Measurements from ENCODE around the gene MAP3K1. TPM values are rescaled to one million over a fixed set of nuclear protein-coding genes. Genes with fewer than 3 reads are reported as not detected.

Gene MAP3K1
- total RNA-seq (2011; cell fraction: chromatin; rRNA removed; ENCODE audit: low replicate concordance): 6.2 and 19.0 TPM in 2 replicates
- total RNA-seq (2011; cell fraction: nucleolus; rRNA removed): 4.0 and 5.5 TPM in 2 replicates
- 8.2 and 9.7 TPM in 2 replicates for total RNA-seq (2011; cell fraction: nucleoplasm; rRNA removed)
- total RNA-seq (2014; rRNA removed): 7.0 and 8.4 TPM in 2 replicates
- 13.7 and 14.7 TPM in 2 replicates for total RNA-seq (2014; rRNA removed; fragmentation: Illumina TruSeq; extraction: Trizol)
- total RNA-seq (2015; rRNA removed; fragmentation: Illumina TruSeq; extraction: Trizol): 13.5 and 13.9 TPM in 2 replicates
- total RNA-seq (2021): 9.9 and 10.7 TPM in 2 replicates
- polyA plus RNA-seq (2011; rRNA removed): 9.7 and 11.1 TPM in 2 replicates
- polyA plus RNA-seq (2011; cell fraction: cytosol; rRNA removed): 2.5 and 5.2 TPM in 2 replicates
- polyA plus RNA-seq (2011; cell fraction: nucleus; rRNA removed): 8.4 and 11.7 TPM in 2 replicates
- polyA plus RNA-seq (2012): 5.0 TPM in 2 replicates
- polyA plus RNA-seq (2014; fragmentation: Illumina TruSeq; extraction: Trizol): 6.7 and 7.5 TPM in 2 replicates
- polyA plus RNA-seq (2014; fragmentation: Nextera tagmentation; extraction: Ambion mirVana): 1 to 10 TPM; 3.9 to 6.9 TPM
- 4.7 and 4.9 TPM in 2 replicates for polyA plus RNA-seq (2014; rRNA removed)
- 31.1 and 33.0 TPM in 2 replicates for polyA minus RNA-seq (2011; rRNA and poly(A)+ RNA removed)
- 9.0 and 11.6 TPM in 2 replicates for polyA minus RNA-seq (2011; cell fraction: cytosol; rRNA and poly(A)+ RNA removed)
- polyA minus RNA-seq (2011; cell fraction: nucleus; rRNA and poly(A)+ RNA removed): 8.8 and 15.7 TPM in 2 replicates
- Bru-seq, nascent RNA: percentile 80 among the genes with signal in this experiment
- percentile 81 among the genes with signal in this experiment for BruChase-seq, experiment 1, labeled RNA remaining after a 2-hour chase
- BruChase-seq, experiment 2, labeled RNA remaining after a 6-hour chase: percentile 82 among the genes with signal in this experiment
- long read RNA-seq, experiment 1, full-length matches to known transcripts: 10 of 21 reads
- long read RNA-seq, experiment 1, partial matches to known transcripts: 6 of 21 reads
- long read RNA-seq, experiment 1, other reads (novel, unspliced or antisense): 5 of 21 reads
- long read RNA-seq, experiment 2, partial matches to known transcripts: 0 of 1 reads
- long read RNA-seq, experiment 2, other reads (novel, unspliced or antisense): 1 of 1 reads
- long read RNA-seq, experiment 3: 0 reads

GRCh38 chr5:56814963-56815657 lies at the start of gene MAP3K1:
Gene MAP3K1, plus strand, starts transcription at chr5:56815549. Its CDS starts 25 bp downstream, at chr5:56815574.
- Histone ChIP-seq H3K9ac (ENCODE audit: insufficient read depth in 1 of 2, low read depth in 2 of 2, low read length in 2 of 2) (peak within 1 kb of the TSS; percentile 73 to 95), H4K20me1 (replicated peaks; ENCODE audit: control insufficient read depth, insufficient read depth, low read length) (0 out of 2 replicates have a peak, but pooled peaks cover 5% of the 10 kb centered on the region), H2AFZ (ENCODE audit: low read depth, low read length) (peak within 1 kb of the TSS; percentile 85), H3K9me1 (ENCODE audit: control insufficient read depth, insufficient read depth, low read length) (no peaks in the 10 kb centered on the region), H3K36me3 (ENCODE audit: control insufficient read depth, insufficient read depth, low read length) (no peaks in the 10 kb centered on the region), H3K27ac (ENCODE audit: extremely low read depth, low read depth, low read length) (peak within 1 kb of the TSS; percentile 86), H3K4me1 (replicated peaks in 1 of 2; ENCODE audit: control insufficient read depth in 2 of 2, insufficient read depth in 2 of 2, low read length in 2 of 2) (peaks cover 30% of the 10 kb centered on the region in 2 experiments), H3K4me2 (ENCODE audit: insufficient read depth, low read length) (peak within 1 kb of the TSS; percentile 83), H3K9me3 (replicated peaks; ENCODE audit: control insufficient read depth, insufficient read depth, low read depth, low read length) (no peaks in the 10 kb centered on the region), H3K4me3 (peak within 1 kb of the TSS; percentile 83), H3K79me2 (ENCODE audit: control insufficient read depth, insufficient read depth, low read length) (peaks cover 45% of the 10 kb centered on the region), H3K27me3 (ENCODE audit: control insufficient read depth in 2 of 2, insufficient read depth in 2 of 2, low read length in 2 of 2) (no peaks in the 10 kb centered on the region)
- DNase-seq (ENCODE audit: extremely low read depth in 1 of 4, low spot score in 3 of 4) (peak; percentile 86 to 91 (median 90)), ATAC-seq (peak; percentile 74), FAIRE-seq (no peak)
- intact Hi-C loops (cut with micrococcal nuclease): loop anchor here (5.0 kb wide), 1 partner anchor 92 kb away; the partner anchor contains the start of gene SETD9
- 0% methylated on average over 28 of the region's 87 CpGs for WGBS (ENCODE audit: insufficient coverage, low coverage, missing lambda C conversion rate)
- ChIA-PET POLR2A (interaction anchor here (0.5 kb wide), 1 partner anchor 818 kb away, joined by 3 read pairs; no protein-coding TSS in a partner anchor), CTCF (ENCODE audit: low intra/inter-chr PET ratio) (no interaction called here)
- in situ Hi-C loops (cut with MboI): no loop called here
- no TSS peak for BruUV-seq (replicated peaks)
- TF ChIP-seq ZBTB7A (IDR thresholded peaks at IDR 0.05; ENCODE audit: borderline replicate concordance, control insufficient read depth, low read depth, low read length): peak; percentile 45; the same call in 1 of the 2 replicates
- peak; percentile 36; the same call in 1 of the 2 replicates for TF ChIP-seq SMAD4 (CRISPR knock-in tag; conservative IDR thresholded peaks at IDR 0.05)
- TF ChIP-seq FOXP4 (CRISPR knock-in tag; IDR thresholded peaks at IDR 0.05; ENCODE audit: borderline replicate concordance): 0 out of 2 replicates have a peak, but pooled peaks have one; percentile 28
- peak; percentile 59 to 63; a peak in 3 of 4 replicates for TF ChIP-seq MAZ (CRISPR knock-in tag; conservative IDR thresholded peaks at IDR 0.05 in 1 of 2, IDR thresholded peaks at IDR 0.05 in 1 of 2)
- peak; percentile 82 for TF ChIP-seq NCOA6 (IDR thresholded peaks at IDR 0.05)
- TF ChIP-seq POLR2AphosphoS5 (IDR thresholded peaks at IDR 0.05; ENCODE audit: control insufficient read depth, insufficient read depth, low read depth, low read length): peak; percentile 52
